ENCODE data around the gene RPL13. TPM values are rescaled to one million over a fixed set of nuclear protein-coding genes. Genes with fewer than 3 reads are reported as not detected.

The RPL13 gene
- total and polyA plus RNA-seq, 2 of the 8 experiments (the other 6 are each of a cell fraction or from before 2014, with no cell fraction given), result 2,162 to 7,384 TPM

- TF ChIP-seq USF2 (IDR thresholded peaks at IDR 0.05; ENCODE audit: low read length) (no peak), EGR1 (IDR thresholded peaks at IDR 0.05; ENCODE audit: borderline replicate concordance, low read depth, low read length) (no peak)
These were observed 11.2 kb downstream of the RPL13 start (continued) for GRCh38 chr16:89571636-89572035.

All from H1 (cell line).